ENCODE results near the gene TMEM87A.
"Not testable (repeated sequence)": the region's sequence is repeated elsewhere in the genome, so short reads cannot be mapped to it uniquely, and the experiment has no call there.

The TMEM87A gene

DNA sequence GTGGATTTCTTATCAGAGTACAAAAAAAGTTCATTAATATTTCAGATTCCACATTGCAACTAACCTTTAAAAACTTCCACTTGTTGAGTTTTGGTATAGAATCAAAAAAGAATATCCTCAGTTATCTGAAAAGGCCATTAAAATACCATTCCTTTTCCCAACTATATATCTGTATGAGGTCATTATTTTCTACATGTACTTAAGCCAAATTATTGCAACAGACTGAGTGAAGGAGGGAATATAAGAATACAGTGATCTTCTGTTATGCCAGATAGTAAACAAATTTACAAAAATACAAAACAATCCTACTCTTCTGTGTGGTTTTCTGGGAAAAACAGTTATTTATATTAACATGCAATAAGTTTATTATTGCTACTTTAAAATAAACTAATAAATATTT lies 5.9 kb downstream of the TMEM87A start:
- no peak for DNase-seq

DNA sequence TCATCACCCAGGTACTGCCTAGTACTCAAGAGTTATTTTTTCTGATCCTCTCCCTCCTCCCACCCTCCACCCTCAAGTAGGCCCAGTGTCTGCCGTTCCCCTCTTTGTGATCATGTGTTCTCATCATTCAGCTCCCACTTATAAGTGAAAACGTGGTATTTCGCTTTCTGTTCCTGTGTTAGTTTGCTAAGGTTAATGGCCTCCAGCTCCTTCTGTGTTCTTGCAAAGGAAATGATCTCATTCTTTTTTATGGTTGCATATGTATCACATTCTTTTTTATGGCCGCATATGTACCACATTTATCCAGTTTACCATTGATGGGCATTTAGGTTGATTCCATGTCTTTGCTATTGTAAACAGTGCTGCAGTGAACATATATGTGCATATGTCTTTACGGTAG lies 8.4 kb downstream of the TMEM87A start:
- DNase-seq, result no peak

GRCh38 chr15:42253300-42253699 lies 19.9 kb downstream of the TMEM87A start:
- no peak for DNase-seq

DNA sequence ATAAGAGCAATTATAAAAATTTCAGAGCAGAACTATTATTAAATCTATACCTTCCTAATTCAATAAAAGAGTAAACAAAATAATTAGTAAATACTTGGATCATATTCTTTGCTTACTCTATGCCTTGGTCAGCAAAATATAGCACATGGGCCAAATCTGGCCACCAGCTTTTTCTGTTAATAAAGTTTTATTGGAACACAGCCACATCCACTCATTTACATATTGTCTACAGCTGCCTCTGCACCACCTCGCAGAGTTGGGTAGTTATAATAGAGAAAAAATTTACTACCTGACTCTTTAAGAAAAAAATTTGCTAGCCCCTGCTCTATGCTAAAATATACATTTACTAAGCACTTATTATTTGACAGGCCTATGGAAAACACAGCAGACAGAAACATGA lies 32.4 kb downstream of the TMEM87A start:
- DNase-seq, result no peak

DNA sequence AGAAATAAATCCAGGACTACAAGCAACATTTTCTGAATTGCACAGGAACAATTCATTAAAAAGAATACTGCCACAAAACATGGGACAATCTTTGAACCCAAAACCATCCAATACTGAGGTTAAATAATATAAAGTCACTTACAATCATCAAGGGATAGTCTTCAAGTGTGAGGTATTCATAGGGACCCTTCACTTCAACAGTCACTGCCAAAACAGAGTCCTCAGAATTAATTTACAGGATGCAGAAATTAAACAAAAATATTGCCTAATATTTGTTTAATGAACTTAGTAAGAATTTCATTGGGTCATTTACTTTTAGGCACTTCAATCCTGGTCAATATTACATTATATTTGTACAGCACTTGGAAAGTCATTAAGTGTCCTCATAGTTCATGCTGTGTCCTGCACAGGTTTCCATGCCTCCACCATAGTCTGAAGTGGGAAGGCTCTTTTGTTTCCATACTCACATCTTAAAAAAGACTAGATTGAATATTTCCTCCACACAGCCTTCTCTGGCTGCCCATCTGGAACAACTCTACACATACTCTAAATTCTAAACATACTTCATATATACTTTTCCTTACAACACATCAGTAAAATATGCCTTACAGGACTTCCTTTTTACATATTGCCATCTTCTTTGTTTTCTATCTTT lies 33.6 kb downstream of the TMEM87A start:
- no peak for DNase-seq

DNA sequence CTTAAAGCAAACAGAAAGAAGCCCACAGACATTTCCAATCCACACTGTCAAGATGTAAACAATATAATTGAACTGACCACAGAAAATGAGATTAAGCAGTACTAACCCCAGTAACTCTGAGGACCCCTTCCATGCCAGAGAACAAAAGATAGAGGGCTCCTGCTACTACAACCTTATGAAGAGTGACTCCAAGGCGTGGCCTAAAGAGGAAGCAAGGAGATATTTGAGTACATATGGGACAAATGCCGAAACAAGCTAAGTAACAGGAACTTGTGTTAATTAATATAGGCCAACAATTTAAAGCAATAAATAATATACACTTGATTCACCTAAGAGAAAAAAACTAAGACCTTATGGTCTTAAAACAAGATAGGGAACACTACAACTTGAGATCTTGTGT lies 40.1 kb downstream of the TMEM87A start:
- no peak for DNase-seq

DNA sequence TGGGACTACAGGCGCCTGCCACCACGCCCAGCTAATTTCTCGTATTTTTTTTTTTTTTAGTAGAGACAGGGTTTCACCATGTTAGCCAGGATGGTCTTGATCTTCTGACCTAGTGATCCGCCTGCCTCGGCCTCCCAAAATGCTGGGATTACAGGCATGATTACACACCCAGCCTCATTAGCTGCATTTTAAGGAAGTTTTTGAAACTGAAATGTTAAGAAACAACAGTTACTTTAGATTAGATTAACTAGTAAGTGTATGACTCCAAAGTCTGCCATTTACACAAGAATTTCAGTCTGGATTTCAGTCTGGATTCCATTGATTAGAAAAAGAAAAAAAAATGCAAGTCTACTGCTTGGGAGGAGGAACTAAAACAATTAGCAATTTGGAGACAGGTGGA lies 40.6 kb downstream of the TMEM87A start:
- no peak for DNase-seq

DNA sequence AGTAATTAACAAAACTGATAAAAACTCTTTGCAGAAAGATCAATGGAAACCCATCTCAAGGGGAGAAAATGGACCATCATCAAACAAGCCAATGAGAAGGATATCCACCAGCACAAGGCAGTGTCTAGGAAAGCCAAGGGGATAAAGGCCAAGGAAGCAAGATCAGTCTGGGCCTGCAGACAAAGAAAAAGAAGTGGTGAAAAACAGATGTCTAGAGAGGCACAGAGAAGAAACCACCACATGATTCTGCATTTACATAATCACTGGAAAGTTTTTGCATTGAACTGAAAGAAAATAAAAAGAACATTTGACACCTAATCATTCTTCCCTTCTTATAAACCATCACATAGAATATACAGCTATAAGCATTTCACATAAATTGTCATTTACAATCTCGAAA lies 42.1 kb downstream of the TMEM87A start:
- no peak for DNase-seq

- DNase-seq, result not testable (repeated sequence)
Measured at GRCh38 chr15:42228981-42229380, 44.3 kb downstream of the TMEM87A start.

DNA sequence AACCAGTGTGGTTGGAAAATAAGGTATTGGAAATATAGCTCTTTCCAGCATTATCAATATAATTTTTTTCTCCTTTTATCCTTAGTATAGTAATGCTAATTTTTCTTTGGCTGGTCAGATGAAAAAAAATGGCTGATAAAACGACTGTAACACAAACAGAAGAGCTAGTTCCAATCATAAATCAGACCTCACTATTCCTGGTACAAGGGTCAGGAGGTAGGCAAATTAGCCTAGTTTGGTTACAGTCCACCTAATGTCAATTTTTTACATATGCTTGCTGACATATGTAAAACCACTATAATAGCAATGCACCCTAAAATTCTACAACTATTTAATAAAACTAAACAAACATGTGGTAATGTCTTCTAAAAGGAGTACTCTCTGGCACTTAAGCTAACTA lies 45.2 kb downstream of the TMEM87A start:
- DNase-seq, result no peak

DNA sequence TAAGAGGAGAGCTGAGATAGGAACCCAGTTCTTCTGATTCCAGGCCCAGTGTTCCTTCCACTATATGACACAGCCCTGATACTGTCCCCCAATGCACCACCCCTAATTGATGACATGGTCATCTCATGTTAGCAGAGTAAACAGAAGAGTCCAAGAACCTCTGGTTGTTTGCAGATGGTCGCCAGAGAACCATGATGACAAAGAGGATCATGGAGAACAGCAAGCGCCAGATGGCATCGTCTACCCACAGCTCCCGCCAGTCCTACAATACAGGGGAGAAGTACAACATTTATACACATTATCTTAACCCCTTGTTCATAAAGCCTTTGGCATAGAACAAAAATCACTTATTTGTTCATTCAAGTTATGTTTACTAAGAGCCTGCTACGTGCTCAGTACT lies 46.6 kb downstream of the TMEM87A start:
- DNase-seq, result no peak

- DNase-seq, result no peak
Measured at GRCh38 chr15:42220216-42220615, 53.0 kb downstream of the TMEM87A start.

DNA sequence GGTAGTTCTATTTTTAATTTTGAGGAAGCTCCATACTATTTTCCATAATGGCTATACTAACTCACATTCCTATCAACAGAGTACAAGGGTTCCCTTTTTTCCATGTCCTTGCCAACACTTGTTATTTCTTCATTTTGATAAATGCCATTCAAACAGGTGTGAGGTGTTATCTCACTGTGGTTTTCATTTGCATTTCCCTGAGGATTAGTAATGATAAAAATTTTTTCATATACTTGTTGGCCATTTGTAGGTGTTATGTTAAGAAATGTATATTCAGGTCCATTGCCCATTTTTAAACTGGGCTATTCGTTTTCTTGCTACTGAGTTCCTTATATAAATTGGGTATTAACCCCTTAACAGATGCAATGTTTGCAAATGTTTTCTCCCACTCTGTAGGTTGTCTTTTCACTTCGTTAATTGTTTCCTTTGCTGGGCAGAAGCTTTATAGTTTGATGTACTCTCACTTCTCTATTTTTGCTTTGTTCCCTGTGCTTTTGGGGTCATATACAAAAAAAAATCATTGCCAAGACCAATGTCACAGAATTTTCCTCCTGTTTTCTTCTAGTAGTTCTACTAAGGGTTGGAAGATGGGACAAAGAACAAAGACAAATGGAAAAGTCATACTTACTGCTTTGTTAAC lies 54.2 kb downstream of the TMEM87A start:
- no peak for DNase-seq

DNA sequence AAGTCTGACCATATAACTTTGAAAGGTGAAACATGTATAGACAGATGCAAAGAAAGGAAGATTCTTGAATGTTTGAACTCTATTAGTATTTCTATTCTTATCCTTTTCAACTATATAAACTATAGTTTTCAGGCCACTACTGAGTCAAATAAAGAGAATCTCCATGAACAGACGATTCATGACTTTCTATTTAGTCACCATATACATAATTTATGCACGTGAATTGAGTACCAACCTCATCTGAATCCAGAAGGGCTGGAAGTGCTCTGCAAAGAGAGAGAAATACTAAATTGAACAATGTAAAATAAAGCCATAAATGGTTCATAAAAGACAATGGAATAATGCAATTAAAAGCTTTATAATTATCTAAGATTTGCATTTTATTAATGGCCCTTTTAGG lies 55.7 kb downstream of the TMEM87A start:
- DNase-seq, result no peak

GRCh38 chr15:42215913-42216829 lies 57.1 kb downstream of the TMEM87A start:
- no peak for DNase-seq

DNA sequence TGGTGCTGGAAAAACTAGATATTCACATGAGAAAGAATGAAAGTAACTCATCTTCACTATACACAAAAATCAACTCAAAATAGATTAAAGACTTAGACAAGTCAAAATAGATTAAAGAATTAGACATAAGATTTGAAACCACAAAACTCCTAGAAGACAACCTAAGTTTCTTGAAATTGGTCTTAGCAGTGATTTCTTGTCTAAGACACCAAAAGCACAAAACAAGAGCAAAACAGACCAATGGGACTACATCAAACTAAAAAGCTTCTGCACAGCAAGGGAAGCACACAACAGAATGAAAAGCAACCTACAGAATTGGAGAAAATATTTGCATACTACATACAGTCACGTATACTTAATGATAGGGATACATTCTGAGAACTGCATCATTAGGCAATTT lies 58.6 kb downstream of the TMEM87A start:
- no peak for DNase-seq

GRCh38 chr15:42213511-42213910 lies 59.7 kb downstream of the TMEM87A start:
- DNase-seq, result no peak

GRCh38 chr15:42210696-42211095 lies 62.5 kb downstream of the TMEM87A start:
- no peak for DNase-seq

DNA sequence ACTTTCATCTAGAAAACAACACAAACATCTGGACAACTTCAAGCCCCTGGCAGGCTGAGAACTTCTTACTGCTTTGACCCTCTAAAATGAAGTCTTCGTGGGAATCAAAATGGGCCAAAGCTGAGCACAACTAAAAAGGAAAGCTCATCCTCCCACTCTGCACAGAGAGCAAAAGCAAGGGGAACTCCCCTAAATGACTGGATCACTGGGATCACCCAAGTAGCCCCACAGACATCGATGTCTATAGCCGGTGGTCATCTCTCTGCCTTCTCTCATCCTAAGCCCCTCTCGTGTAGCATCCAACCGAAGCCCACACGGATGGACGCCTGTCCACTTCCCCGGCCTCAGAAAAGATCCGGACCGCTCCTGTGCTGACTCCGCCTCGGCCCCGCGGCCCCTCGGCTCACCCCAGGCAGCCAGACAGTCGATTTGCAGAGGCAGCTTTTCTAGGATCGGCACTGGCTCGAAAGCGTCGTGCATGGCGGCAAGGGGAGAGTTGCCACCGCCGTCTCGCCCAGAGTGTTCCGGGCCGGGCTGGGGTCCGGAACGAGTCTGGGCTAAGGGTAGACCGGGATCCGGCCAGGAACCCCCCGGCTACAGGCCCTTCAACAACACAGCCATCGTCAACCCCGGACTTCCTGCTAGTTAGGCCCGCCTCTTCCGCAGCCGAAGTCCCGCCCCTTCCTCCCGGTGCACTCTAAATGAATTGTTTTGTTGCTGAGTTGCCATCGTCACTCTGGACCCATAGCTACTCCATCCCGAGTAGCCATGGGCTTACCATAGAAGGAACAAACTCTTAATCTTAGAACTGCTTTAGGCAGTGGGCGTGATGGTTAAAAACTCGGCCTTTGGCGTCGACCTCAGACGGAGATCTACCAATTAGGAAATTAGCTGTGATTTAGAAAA lies 65.3 kb downstream of the TMEM87A start, which contains the start of gene VPS39:
Gene VPS39 (minus strand): TSS at position 631 of the 906 bp plus-strand sequence. CDS start 151 bp downstream, at position 480.
- DNase-seq, result peak; percentile 73

DNA sequence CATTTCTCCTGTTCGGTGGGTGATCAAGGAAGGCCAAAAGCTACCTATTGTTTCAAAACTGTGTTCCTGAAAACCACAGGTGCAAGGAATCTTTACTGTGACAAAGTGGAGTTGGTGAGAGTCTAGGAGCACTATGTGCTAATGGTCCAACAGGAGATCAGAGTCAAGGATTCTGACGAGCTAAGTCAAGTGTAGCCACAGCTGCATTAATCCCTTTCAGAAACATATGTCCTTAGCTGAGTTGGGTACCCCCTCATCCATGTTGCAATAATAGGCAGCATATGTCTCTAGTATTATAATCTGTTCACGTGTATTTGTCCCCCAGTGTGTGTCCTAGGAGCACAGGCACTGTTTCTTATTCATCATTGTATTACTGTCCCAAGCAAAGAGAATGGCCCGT lies 66.8 kb downstream of the TMEM87A start:
- DNase-seq, result no peak

- no peak for DNase-seq
Measured at GRCh38 chr15:42203891-42204290, 69.3 kb downstream of the TMEM87A start.

GRCh38 chr15:42202653-42203052 lies 70.6 kb downstream of the TMEM87A start:
- no peak for DNase-seq

DNA sequence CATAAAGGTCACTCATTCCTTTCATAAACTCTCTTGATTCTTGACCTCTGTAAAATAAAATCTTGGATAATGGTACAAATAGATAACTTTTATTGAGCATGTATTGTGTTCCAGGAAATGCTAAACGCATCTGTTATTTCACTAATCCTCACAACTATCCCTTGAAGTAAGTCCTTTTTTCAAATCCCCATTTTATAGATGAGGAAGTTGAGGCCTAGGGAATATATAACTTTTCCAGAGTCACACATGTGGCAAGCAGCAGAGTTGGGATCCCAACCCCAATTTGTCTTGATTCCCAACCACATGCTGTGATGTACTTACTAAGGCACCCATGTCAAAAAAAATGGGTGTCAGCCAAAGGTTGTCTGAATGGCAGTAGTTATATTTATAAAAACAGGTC lies 71.4 kb downstream of the TMEM87A start:
- DNase-seq, result no peak
